SK-N-MC (cell line): ENCODE results near the gene ADGRA1.
"Not testable (repeated sequence)": the region's sequence is repeated elsewhere in the genome, so short reads cannot be mapped to it uniquely, and the experiment has no call there.

Source experiments
- EZH2 ChIP-seq: fragments of 200-600 bp; sonication (generic); IDR thresholded peaks from one replicate; pipeline ENCODE4 v1.6.1; 2017; ENCODE audit warnings: antibody characterized with exemption
- POLR2AphosphoS5 ChIP-seq: IDR thresholded peaks from 2 replicates; pipeline ENCODE4 v1.6.1; 2012; ENCODE audit warnings: mild to moderate bottlenecking, low read depth, low read length, borderline replicate concordance

GRCh38 chr10:133053527-133054133, 34.1 kb upstream of the ADGRA1 start:
- TF ChIP-seq EZH2, POLR2AphosphoS5: not testable (repeated sequence)
